Activated CD8-positive, alpha-beta T cell treated with anti-CD3 and anti-CD28 coated beads, Interleukin-2, amount 10 ng/mL, durations not matched to agents 7 days and 5 days (primary cell): ENCODE measurements around the gene U2AF2. TPM values are rescaled to one million over a fixed set of nuclear protein-coding genes. Genes with fewer than 3 reads are reported as not detected.
A peak's percentile ranks its signal among the peaks of the same experiment; 100 is the strongest.

Source experiments
- ATAC-seq: fragments of 150-1000 bp; cut with Tn5 transposase; one replicate; pipeline ENCODE4 v1.10.0; 2021; ENCODE audit warnings: moderate library complexity
- CTCF ChIA-PET: fragments of 350-600 bp; sonication (Branson Sonifier 250); formaldehyde crosslinking; loops from one replicate; lab custom pipeline; 2021; ENCODE audit warnings: antibody characterized with exemption; lab: Charles Lee
- POLR2A ChIA-PET: fragments of 350-600 bp; sonication (Branson Sonifier 250); formaldehyde crosslinking; loops from one replicate; lab custom pipeline; 2021; ENCODE audit warnings: antibody characterized with exemption; lab: Charles Lee
- DNase-seq: peaks from one replicate; pipeline ENCODE4 v3.0.0-alpha.2; 2020
- H3K27ac Mint-ChIP-seq: one replicate; pipeline ENCODE4 v1.8.0; 2021; ENCODE audit warnings: mild to moderate bottlenecking, mixed read lengths
- H3K27me3 Mint-ChIP-seq: one replicate; pipeline ENCODE4 v1.8.0; 2021; ENCODE audit warnings: low read depth, mixed read lengths
- H3K36me3 Mint-ChIP-seq: one replicate; pipeline ENCODE4 v1.8.0; 2021; ENCODE audit warnings: low read depth, mixed read lengths
- H3K4me1 Mint-ChIP-seq: one replicate; pipeline ENCODE4 v1.8.0; 2021; ENCODE audit warnings: low read depth, mixed read lengths
- H3K4me3 Mint-ChIP-seq: one replicate; pipeline ENCODE4 v1.8.0; 2021; ENCODE audit warnings: mild to moderate bottlenecking, mixed read lengths
- H3K9me3 Mint-ChIP-seq: one replicate; pipeline ENCODE4 v1.8.0; 2022; ENCODE audit warnings: mixed read lengths; ENCODE audit not compliant: insufficient read depth
- total RNA-seq, 2 experiments: library from RNA; stranded (reverse); gene quantifications; one replicate each; pipeline ENCODE4 v1.2.3, GENCODE V29; 2021

U2AF2 gene
- total RNA-seq, 2 experiments from 2014 or later: 296 to 321 TPM

GRCh38 chr19:55636723-55637122 lies 18.1 kb upstream of the U2AF2 start:
- DNase-seq (no peak), ATAC-seq (no peak)
- Mint-ChIP-seq H3K27me3 (no peaks in the 10 kb centered on the region), H3K4me3 (peak overlapping the region; percentile 100), H3K9me3 (no peaks in the 10 kb centered on the region), H3K4me1 (peaks cover 76% of the 10 kb centered on the region), H3K27ac (peak overlapping the region; percentile 100), H3K36me3 (peaks cover 29% of the 10 kb centered on the region)
- ChIA-PET POLR2A (interaction anchor here (0.7 to 2.7 kb wide), 6 partner anchors 11 to 38 kb away, joined by 3 to 8 read pairs (median 4); partner anchors contain the start of genes CCDC106, FIZ1 and ZNF784), CTCF (interaction anchor here (1.1 to 2.9 kb wide), 4 partner anchors 10 to 133 kb away, joined by 4 to 17 read pairs (median 8); partner anchors contain the start of gene U2AF2)

GRCh38 chr19:55637534-55637933 lies 17.3 kb upstream of the U2AF2 start:
- ChIA-PET POLR2A (interaction anchor here (0.8 to 2.7 kb wide), 4 partner anchors 10 to 32 kb away, joined by 3 to 8 read pairs (median 4); partner anchors contain the start of genes CCDC106 and ZNF784), CTCF (interaction anchor here (0.6 to 2.9 kb wide), 5 partner anchors 10 to 134 kb away, joined by 3 to 17 read pairs (median 4); partner anchors contain the start of genes CCDC106 and U2AF2)
- Mint-ChIP-seq H3K4me1 (peaks cover 73% of the 10 kb centered on the region), H3K27ac (peak overlapping the region; percentile 6), H3K36me3 (peaks cover 31% of the 10 kb centered on the region), H3K4me3 (no peak overlapping the region), H3K9me3 (no peaks in the 10 kb centered on the region), H3K27me3 (no peaks in the 10 kb centered on the region)
- no peak for DNase-seq
- no peak for ATAC-seq

GRCh38 chr19:55638864-55639359 lies 15.9 kb upstream of the U2AF2 start:
- H3K36me3 Mint-ChIP-seq: peaks cover 37% of the 10 kb centered on the region
- H3K4me3 Mint-ChIP-seq: peak overlapping the region; percentile 31
- DNase-seq (peak; percentile 78), ATAC-seq (peak; percentile 10)
- H3K27ac Mint-ChIP-seq: peak overlapping the region; percentile 82
- H3K9me3 Mint-ChIP-seq: no peaks in the 10 kb centered on the region
- peaks cover 73% of the 10 kb centered on the region for H3K4me1 Mint-ChIP-seq
- ChIA-PET CTCF (interaction anchor here (0.6 to 1.9 kb wide), 10 partner anchors 9 to 124 kb away, joined by 3 to 14 read pairs (median 3); partner anchors contain the start of genes CCDC106, FIZ1 and U2AF2), POLR2A (interaction anchor here (1.0 kb wide), 1 partner anchor 9 kb away, joined by 3 read pairs; no protein-coding TSS in a partner anchor)
- H3K27me3 Mint-ChIP-seq: no peaks in the 10 kb centered on the region

GRCh38 chr19:55640043-55640576 lies 14.7 kb upstream of the U2AF2 start:
- H3K4me3 Mint-ChIP-seq: peak overlapping the region; percentile 78
- no peaks in the 10 kb centered on the region for H3K9me3 Mint-ChIP-seq
- CTCF ChIA-PET: interaction anchor here (0.7 to 1.9 kb wide), 6 partner anchors 9 to 34 kb away, joined by 3 to 14 read pairs (median 4); partner anchors contain the start of genes U2AF2, ZNF784 and ZNF865
- H3K4me1 Mint-ChIP-seq: peaks cover 68% of the 10 kb centered on the region
- ATAC-seq (peak; percentile 28), DNase-seq (peak; percentile 73)
- POLR2A ChIA-PET: interaction anchor here (0.8 kb wide), 1 partner anchor 15 kb away, joined by 4 read pairs; the partner anchor contains the start of gene U2AF2
- H3K36me3 Mint-ChIP-seq: peaks cover 35% of the 10 kb centered on the region
- H3K27ac Mint-ChIP-seq: peak overlapping the region; percentile 90
- no peaks in the 10 kb centered on the region for H3K27me3 Mint-ChIP-seq

GRCh38 chr19:55640577-55641425 lies 14.0 kb upstream of the U2AF2 start, which contains the start of gene ZNF580:
ZNF580 (plus strand) TSS chr19:55641002; CDS start chr19:55642509, 1,507 bp downstream.
- POLR2A ChIA-PET: no interaction called here
- Mint-ChIP-seq H3K36me3 (peaks cover 39% of the 10 kb centered on the region), H3K27me3 (no peaks in the 10 kb centered on the region), H3K9me3 (no peaks in the 10 kb centered on the region), H3K4me3 (peak within 1 kb of the TSS; percentile 82), H3K27ac (peak within 1 kb of the TSS; percentile 91), H3K4me1 (peaks cover 69% of the 10 kb centered on the region)
- peak; percentile 65 for DNase-seq
- CTCF ChIA-PET: interaction anchor here (0.7 to 1.9 kb wide), 5 partner anchors 8 to 35 kb away, joined by 3 to 14 read pairs (median 4); partner anchors contain the start of genes U2AF2 and ZNF865
- peak; percentile 45 for ATAC-seq

- H3K27me3 Mint-ChIP-seq: no peaks in the 10 kb centered on the region
- POLR2A ChIA-PET: interaction anchor here (1.7 to 1.9 kb wide), 2 partner anchors 9 to 13 kb away, joined by 4 to 7 read pairs; partner anchors contain the start of gene U2AF2
- ATAC-seq: no peak
- CTCF ChIA-PET: interaction anchor here (1.2 to 2.0 kb wide), 3 partner anchors 13 to 42 kb away, joined by 3 to 17 read pairs (median 6); partner anchors contain the start of genes FIZ1, U2AF2 and ZNF865
- peak overlapping the region; percentile 91 for H3K27ac Mint-ChIP-seq
- no peaks in the 10 kb centered on the region for H3K9me3 Mint-ChIP-seq
- DNase-seq: peak; percentile 51
- peak overlapping the region; percentile 82 for H3K4me3 Mint-ChIP-seq
- peaks cover 34% of the 10 kb centered on the region for H3K36me3 Mint-ChIP-seq
- peaks cover 61% of the 10 kb centered on the region for H3K4me1 Mint-ChIP-seq
Observed at GRCh38 chr19:55641426-55642152, 13.2 kb upstream of the U2AF2 start.

- ChIA-PET CTCF (interaction anchor here (1.0 to 2.0 kb wide), 5 partner anchors 9 to 43 kb away, joined by 3 to 17 read pairs (median 6); partner anchors contain the start of genes FIZ1, U2AF2 and ZNF865), POLR2A (interaction anchor here (0.9 to 1.9 kb wide), 4 partner anchors 10 to 25 kb away, joined by 3 to 7 read pairs (median 4); partner anchors contain the start of gene U2AF2)
- H3K27ac Mint-ChIP-seq: peak overlapping the region; percentile 95
- H3K9me3 Mint-ChIP-seq: no peaks in the 10 kb centered on the region
- peaks cover 60% of the 10 kb centered on the region for H3K4me1 Mint-ChIP-seq
- H3K36me3 Mint-ChIP-seq: peaks cover 37% of the 10 kb centered on the region
- peak overlapping the region; percentile 86 for H3K4me3 Mint-ChIP-seq
- H3K27me3 Mint-ChIP-seq: no peaks in the 10 kb centered on the region
- ATAC-seq (peak; percentile 12), DNase-seq (peak; percentile 47)
Observed at GRCh38 chr19:55642153-55643002, 12.5 kb upstream of the U2AF2 start.

- ATAC-seq (peak; percentile 61), DNase-seq (peak; percentile 82)
- Mint-ChIP-seq H3K36me3 (peaks cover 32% of the 10 kb centered on the region), H3K4me1 (peaks cover 58% of the 10 kb centered on the region), H3K9me3 (no peaks in the 10 kb centered on the region), H3K4me3 (peak within 1 kb of the TSS; percentile 86), H3K27me3 (no peaks in the 10 kb centered on the region), H3K27ac (peak within 1 kb of the TSS; percentile 95)
- CTCF ChIA-PET: interaction anchor here (1.0 to 2.0 kb wide), 5 partner anchors 10 to 44 kb away, joined by 3 to 17 read pairs (median 6); partner anchors contain the start of genes FIZ1, U2AF2 and ZNF865
- POLR2A ChIA-PET: interaction anchor here (0.9 to 1.9 kb wide), 4 partner anchors 9 to 25 kb away, joined by 3 to 7 read pairs (median 4); partner anchors contain the start of gene U2AF2
Observed at GRCh38 chr19:55643003-55643886, 11.6 kb upstream of the U2AF2 start, which contains the start of gene ZNF581. ZNF581 (plus strand) TSS chr19:55643649; CDS start chr19:55644572, 923 bp downstream.

- no peaks in the 10 kb centered on the region for H3K27me3 Mint-ChIP-seq
- peaks cover 29% of the 10 kb centered on the region for H3K36me3 Mint-ChIP-seq
- peak overlapping the region; percentile 95 for H3K27ac Mint-ChIP-seq
- H3K4me1 Mint-ChIP-seq: peaks cover 59% of the 10 kb centered on the region
- H3K4me3 Mint-ChIP-seq: peak overlapping the region; percentile 86
- H3K9me3 Mint-ChIP-seq: no peaks in the 10 kb centered on the region
- CTCF ChIA-PET: interaction anchor here (1.3 to 1.9 kb wide), 2 partner anchors 10 to 11 kb away, joined by 4 to 9 read pairs; partner anchors contain the start of gene U2AF2
- POLR2A ChIA-PET: interaction anchor here (2.4 kb wide), 1 partner anchor 11 kb away, joined by 6 read pairs; no protein-coding TSS in a partner anchor
- no peak for DNase-seq
- no peak for ATAC-seq
Observed at GRCh38 chr19:55643887-55644176, 11.0 kb upstream of the U2AF2 start.
